ENCODE results near the gene RPP25L. TPM values are rescaled to one million over a fixed set of nuclear protein-coding genes. Genes with fewer than 3 reads are reported as not detected.

Gene RPP25L
- total and polyA plus RNA-seq, 12 donors: 10.5 to 42.9 (median 27.6) TPM

DNA sequence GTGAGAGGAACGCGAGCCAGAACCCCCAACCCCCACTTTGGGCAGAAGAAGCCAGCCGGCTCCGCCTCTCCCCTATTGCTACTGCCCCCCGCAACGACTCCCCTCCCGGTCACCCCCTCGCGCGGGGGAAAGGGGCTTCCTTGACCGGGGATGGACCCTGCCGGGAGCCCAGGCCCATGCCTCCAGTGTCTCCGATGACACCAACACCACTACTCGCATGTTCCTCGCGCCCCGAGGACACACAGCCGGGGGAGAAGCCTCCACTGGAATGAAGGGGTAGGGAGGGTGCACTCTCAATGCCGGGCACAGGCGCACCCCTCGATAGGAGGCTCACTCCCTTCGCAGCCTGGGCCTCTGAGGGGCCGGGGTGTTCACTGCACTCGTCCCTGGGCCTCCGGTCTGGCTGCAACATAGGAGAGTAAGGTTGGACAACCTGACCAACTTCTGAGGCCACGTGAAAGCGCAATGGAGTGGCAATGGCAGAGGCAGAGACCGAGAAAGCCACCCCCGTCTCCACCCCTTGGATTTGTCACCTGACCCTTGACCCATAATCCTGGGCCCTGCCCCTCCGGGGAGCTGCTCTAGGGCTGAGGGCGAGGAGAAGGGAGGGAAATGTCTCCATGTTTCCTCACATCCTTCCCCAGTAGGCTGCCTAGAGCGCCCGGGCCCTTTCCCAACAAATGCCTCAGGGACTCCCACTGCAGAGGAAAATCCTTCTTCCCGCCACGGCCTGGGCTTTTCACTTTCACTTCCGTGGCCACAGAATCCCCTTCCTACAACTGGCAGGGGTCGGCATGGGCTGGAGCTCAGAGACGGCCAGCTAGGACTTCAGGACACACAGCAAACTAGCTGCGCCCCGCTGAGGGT, 21.3 kb downstream of the RPP25L start:
- peaks cover 0 to 4% of the 10 kb centered on the region in 2 donors for H3K4me1 ChIP-seq (replicated peaks in 1 of 2)
- WGBS, 4 donors: 42 to 77% (median 51%) methylated on average over 5 to 40 of the region's 40 CpGs
- DNase-seq: no peak
- peak overlapping the region in 2 of 5 donors; percentile 13 to 29 for H3K27ac ChIP-seq
- no peaks in the 10 kb centered on the region for H3K9me3 ChIP-seq (replicated peaks in 1 of 3)
- peaks cover 25% of the 10 kb centered on the region for H3K27me3 ChIP-seq
- intact Hi-C loops (cut with DNase I): loop anchor here (2.0 to 10.0 kb wide), 4 partner anchors 40 to 188 kb away; no protein-coding TSS in a partner anchor
- peak overlapping the region in 1 of 4 donors; percentile 57 for H3K4me3 ChIP-seq
- TF ChIP-seq POLR2A (IDR thresholded peaks at IDR 0.05) (no peak), CTCF (IDR thresholded peaks at IDR 0.05) (no peak)
- H3K36me3 ChIP-seq (replicated peaks in 1 of 2): no peaks in the 10 kb centered on the region

DNA sequence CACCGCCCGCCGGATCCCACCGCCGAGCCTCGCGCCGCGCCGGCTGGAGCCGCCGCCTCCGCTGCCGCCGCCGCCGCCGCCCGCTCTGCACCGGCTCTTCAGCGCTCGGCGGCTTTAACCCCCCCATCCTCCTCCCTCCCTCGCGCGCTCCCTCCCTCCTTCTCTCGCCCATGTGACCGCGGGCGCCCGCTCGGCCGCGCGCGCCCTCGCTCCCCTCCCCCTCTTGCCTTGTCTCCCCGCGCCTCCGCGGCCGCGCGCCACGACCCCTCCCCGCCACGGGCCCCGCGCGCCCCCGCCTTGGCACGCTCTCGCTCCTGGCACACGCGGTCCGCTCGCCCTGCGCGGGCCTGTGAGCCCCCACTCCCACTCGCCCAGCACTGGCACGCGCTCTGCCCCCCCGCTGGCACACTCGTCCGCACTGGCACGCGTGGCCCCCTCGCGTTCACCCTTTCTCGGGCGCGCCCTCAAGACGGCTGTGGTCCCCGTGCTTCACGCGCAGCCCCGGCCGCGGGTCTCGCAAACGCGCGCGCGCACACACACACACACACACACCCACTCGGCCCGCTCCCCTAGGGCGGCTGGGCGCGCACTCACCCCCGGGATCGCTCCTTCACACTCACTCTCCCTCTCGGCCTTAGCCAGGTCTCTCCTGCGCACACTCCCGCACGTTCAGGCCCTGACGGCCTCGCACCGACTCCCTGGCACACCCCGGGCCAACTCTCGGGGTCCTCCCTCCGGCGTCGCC, 22.1 kb downstream of the RPP25L start, which contains the start of gene CNTFR:
Gene CNTFR (minus strand): TSS at position 89 of the 745 bp plus-strand sequence. CDS start 20,743 bp downstream, outside the sequence.
- no peak for DNase-seq
- peaks cover 0 to 4% of the 10 kb centered on the region in 2 donors for H3K4me1 ChIP-seq (replicated peaks in 1 of 2)

GRCh38 chr9:34588671-34589635, 22.9 kb downstream of the RPP25L start:
- peaks cover 30% of the 10 kb centered on the region for H3K27me3 ChIP-seq
- H3K27ac ChIP-seq: no peak overlapping the region
- no peak for DNase-seq
- peaks cover 0 to 4% of the 10 kb centered on the region in 2 donors for H3K4me1 ChIP-seq (replicated peaks in 1 of 2)
- intact Hi-C loops (cut with DNase I): no loop called here
- TF ChIP-seq CTCF (IDR thresholded peaks at IDR 0.05) (no peak), POLR2A (IDR thresholded peaks at IDR 0.05) (no peak)
- no peaks in the 10 kb centered on the region for H3K36me3 ChIP-seq (replicated peaks in 1 of 2)
- peak overlapping the region in 1 of 4 donors; percentile 57 for H3K4me3 ChIP-seq
- H3K9me3 ChIP-seq (replicated peaks in 1 of 3): no peaks in the 10 kb centered on the region
- 1 to 3% (median 2%) methylated on average over 34 to 86 of the region's 86 CpGs for WGBS, 4 donors

More for the DNA sequence above, 22.1 kb downstream of the RPP25L start, which contains the start of gene CNTFR:
- H3K27ac ChIP-seq: peak within 1 kb of the TSS in 1 of 5 donors; percentile 3
- H3K4me3 ChIP-seq: peak within 1 kb of the TSS in 1 of 4 donors; percentile 57
- 3 to 8% (median 5%) methylated on average over 16 to 103 of the region's 104 CpGs for WGBS, 4 donors
- peaks cover 30% of the 10 kb centered on the region for H3K27me3 ChIP-seq
- TF ChIP-seq POLR2A (IDR thresholded peaks at IDR 0.05) (no peak), CTCF (IDR thresholded peaks at IDR 0.05) (no peak)
- no peaks in the 10 kb centered on the region for H3K9me3 ChIP-seq (replicated peaks in 1 of 3)
- intact Hi-C loops (cut with DNase I): loop anchor here (2.0 to 10.0 kb wide), 4 partner anchors 39 to 188 kb away; no protein-coding TSS in a partner anchor
- no peaks in the 10 kb centered on the region for H3K36me3 ChIP-seq (replicated peaks in 1 of 2)
